Measurements from ENCODE around the gene RSL24D1. TPM values are rescaled to one million over a fixed set of nuclear protein-coding genes. Genes with fewer than 3 reads are reported as not detected.

The RSL24D1 gene
- total and polyA plus RNA-seq, 2 of the 13 experiments (the other 11 are each of a cell fraction or from before 2014, with no cell fraction given): 58.8 to 100.0 TPM

- peak; percentile 83 for TF ChIP-seq ARNT2 (CRISPR knock-in tag; IDR thresholded peaks at IDR 0.05; ENCODE audit: low read depth)
- peak; percentile 90; the same call in 1 of the 2 replicates for TF ChIP-seq MYC (CRISPR knock-in tag; IDR thresholded peaks at IDR 0.05; ENCODE audit: borderline replicate concordance)
- TF ChIP-seq, protein P1, sequence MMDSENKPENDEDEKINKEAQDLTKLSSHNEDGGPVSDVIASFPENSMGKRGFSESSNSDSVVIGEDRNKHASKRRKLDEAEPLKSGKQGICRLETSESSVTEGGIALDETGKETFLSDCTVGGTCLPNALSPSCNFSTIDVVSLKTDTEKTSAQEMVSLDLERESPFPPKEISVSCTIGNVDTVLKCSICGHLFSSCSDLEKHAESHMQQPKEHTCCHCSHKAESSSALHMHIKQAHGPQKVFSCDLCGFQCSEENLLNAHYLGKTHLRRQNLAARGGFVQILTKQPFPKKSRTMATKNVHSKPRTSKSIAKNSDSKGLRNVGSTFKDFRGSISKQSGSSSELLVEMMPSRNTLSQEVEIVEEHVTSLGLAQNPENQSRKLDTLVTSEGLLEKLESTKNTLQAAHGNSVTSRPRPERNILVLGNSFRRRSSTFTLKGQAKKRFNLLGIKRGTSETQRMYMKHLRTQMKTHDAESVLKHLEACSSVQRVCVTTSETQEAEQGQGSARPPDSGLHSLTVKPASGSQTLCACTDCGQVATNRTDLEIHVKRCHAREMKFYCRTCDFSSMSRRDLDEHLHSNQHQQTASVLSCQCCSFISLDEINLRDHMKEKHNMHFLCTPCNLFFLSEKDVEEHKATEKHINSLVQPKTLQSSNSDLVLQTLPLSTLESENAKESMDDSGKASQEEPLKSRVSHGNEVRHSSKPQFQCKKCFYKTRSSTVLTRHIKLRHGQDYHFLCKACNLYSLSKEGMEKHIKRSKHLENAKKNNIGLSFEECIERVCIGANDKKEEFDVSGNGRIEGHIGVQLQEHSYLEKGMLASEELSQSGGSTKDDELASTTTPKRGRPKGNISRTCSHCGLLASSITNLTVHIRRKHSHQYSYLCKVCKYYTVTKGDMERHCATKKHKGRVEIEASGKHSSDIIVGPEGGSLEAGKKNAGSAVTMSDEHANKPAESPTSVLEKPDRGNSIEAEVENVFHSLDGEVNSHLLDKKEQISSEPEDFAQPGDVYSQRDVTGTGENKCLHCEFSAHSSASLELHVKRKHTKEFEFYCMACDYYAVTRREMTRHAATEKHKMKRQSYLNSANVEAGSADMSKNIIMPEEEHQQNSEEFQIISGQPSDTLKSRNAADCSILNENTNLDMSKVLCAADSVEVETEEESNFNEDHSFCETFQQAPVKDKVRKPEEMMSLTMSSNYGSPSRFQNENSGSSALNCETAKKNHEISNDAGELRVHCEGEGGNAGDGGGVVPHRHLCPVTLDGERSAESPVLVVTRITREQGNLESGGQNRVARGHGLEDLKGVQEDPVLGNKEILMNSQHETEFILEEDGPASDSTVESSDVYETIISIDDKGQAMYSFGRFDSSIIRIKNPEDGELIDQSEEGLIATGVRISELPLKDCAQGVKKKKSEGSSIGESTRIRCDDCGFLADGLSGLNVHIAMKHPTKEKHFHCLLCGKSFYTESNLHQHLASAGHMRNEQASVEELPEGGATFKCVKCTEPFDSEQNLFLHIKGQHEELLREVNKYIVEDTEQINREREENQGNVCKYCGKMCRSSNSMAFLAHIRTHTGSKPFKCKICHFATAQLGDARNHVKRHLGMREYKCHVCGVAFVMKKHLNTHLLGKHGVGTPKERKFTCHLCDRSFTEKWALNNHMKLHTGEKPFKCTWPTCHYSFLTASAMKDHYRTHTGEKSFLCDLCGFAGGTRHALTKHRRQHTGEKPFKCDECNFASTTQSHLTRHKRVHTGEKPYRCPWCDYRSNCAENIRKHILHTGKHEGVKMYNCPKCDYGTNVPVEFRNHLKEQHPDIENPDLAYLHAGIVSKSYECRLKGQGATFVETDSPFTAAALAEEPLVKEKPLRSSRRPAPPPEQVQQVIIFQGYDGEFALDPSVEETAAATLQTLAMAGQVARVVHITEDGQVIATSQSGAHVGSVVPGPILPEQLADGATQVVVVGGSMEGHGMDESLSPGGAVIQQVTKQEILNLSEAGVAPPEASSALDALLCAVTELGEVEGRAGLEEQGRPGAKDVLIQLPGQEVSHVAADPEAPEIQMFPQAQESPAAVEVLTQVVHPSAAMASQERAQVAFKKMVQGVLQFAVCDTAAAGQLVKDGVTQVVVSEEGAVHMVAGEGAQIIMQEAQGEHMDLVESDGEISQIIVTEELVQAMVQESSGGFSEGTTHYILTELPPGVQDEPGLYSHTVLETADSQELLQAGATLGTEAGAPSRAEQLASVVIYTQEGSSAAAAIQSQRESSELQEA (CRISPR knock-in tag; IDR thresholded peaks at IDR 0.05; ENCODE audit: not compliant biosample characterization): peak; percentile 82
- no peak for TF ChIP-seq PRPF4 (IDR thresholded peaks at IDR 0.05; ENCODE audit: low read depth, low read length, poor library complexity, severe bottlenecking)
- TF ChIP-seq PAX8 (CRISPR knock-in tag; IDR thresholded peaks at IDR 0.05; ENCODE audit: borderline replicate concordance): no peak
- TF ChIP-seq IRF1 (CRISPR knock-in tag; IDR thresholded peaks at IDR 0.05; ENCODE audit: low read depth): no peak
- peak; percentile 79; the same call in 1 of the 2 replicates for TF ChIP-seq ZNF563 (CRISPR knock-in tag; IDR thresholded peaks at IDR 0.05)
- TF ChIP-seq CEBPZ (IDR thresholded peaks at IDR 0.05; ENCODE audit: low read length): no peak
- no peak for TF ChIP-seq ZNF549 (CRISPR knock-in tag; IDR thresholded peaks at IDR 0.05)
- TF ChIP-seq ZNF232 (CRISPR knock-in tag; IDR thresholded peaks at IDR 0.05; ENCODE audit: borderline replicate concordance): no peak
- no peak for TF ChIP-seq HHEX (CRISPR knock-in tag; IDR thresholded peaks at IDR 0.05)
- no peak for TF ChIP-seq CHCHD3 (CRISPR knock-in tag; IDR thresholded peaks at IDR 0.05)
- no peak for TF ChIP-seq RAD21 (CRISPR knock-in tag; IDR thresholded peaks at IDR 0.05)
- TF ChIP-seq NFKB2 (CRISPR knock-in tag; IDR thresholded peaks at IDR 0.05; ENCODE audit: borderline replicate concordance): peak; percentile 60; the same call in 1 of the 2 replicates
- peak in 1 of 2 experiments; percentile 26; a peak in 1 of 4 replicates for TF ChIP-seq EP300 (IDR thresholded peaks at IDR 0.05; ENCODE audit: low read depth in 2 of 2, low read length in 2 of 2)
- no peak for TF ChIP-seq EP300 (CRISPR knock-in tag; IDR thresholded peaks at IDR 0.05; ENCODE audit: borderline replicate concordance)
These were observed at the start of gene RSL24D1 (continued) for GRCh38 chr15:55196458-55197361.

Measured in HepG2 (cell line).